IMR-90 (cell line): Measurements from ENCODE around the gene CDKN2C. TPM values are rescaled to one million over a fixed set of nuclear protein-coding genes. Genes with fewer than 3 reads are reported as not detected.
A peak's percentile ranks its signal among the peaks of the same experiment; 100 is the strongest.

Experiments used
- ATAC-seq: fragments of 200-7000 bp; cut with Tn5 transposase; 2 replicates; pipeline ENCODE4 v1.9.1; 2020; ENCODE audit warnings: low read depth, mild to moderate bottlenecking, moderate library complexity
- BruUV-seq: library from RNA; stranded (reverse); fragments of 400-500 nt; replicated peaks from 2 replicates; lab custom pipeline; 2021; lab: Mats Ljungman, UMichigan
- CTCF ChIA-PET: fragments of 300-600 bp; formaldehyde crosslinking; extraction: SDS; loops from one replicate; lab custom pipeline; 2021; ENCODE audit warnings: antibody characterized with exemption; lab: Yijun Ruan, JAX
- POLR2A ChIA-PET: fragments of 300-600 bp; sonication (Branson Sonifier 250); formaldehyde crosslinking; loops from one replicate; lab custom pipeline; 2022; ENCODE audit warnings: antibody characterized with exemption; ENCODE audit not compliant: unreplicated experiment; lab: Charles Lee
- DNase-seq: peaks from one replicate; pipeline ENCODE4 v3.0.0; 2013
- H2AFZ ChIP-seq: replicated peaks from 2 replicates; pipeline ENCODE3; 2013; ENCODE audit warnings: low read length, mild to moderate bottlenecking; ENCODE audit not compliant: poor library complexity
- H2AK5ac ChIP-seq: 2 replicates; pipeline ENCODE4 v1.6.1; 2013; ENCODE audit warnings: low read depth, low read length, inconsistent platforms
- H2AK9ac ChIP-seq: replicated peaks from 2 replicates; pipeline ENCODE3; 2013; ENCODE audit warnings: mild to moderate bottlenecking, low read depth, low read length, moderate library complexity; ENCODE audit not compliant: poor library complexity
- H2BK120ac ChIP-seq: 2 replicates; pipeline ENCODE4 v1.6.1; 2013; ENCODE audit warnings: low read depth, low read length, inconsistent platforms
- H2BK15ac ChIP-seq: 3 replicates; pipeline ENCODE4 v1.6.1; 2013; ENCODE audit warnings: low read depth, low read length, inconsistent platforms
- H2BK20ac ChIP-seq: 2 replicates; pipeline ENCODE4 v1.6.1; 2013; ENCODE audit warnings: low read depth, mild to moderate bottlenecking, inconsistent platforms, low read length, moderate library complexity
- H2BK5ac ChIP-seq: 2 replicates; pipeline ENCODE4 v1.6.1; 2013; ENCODE audit warnings: mild to moderate bottlenecking, low read depth, low read length, inconsistent platforms; ENCODE audit not compliant: poor library complexity, severe bottlenecking
- H3K14ac ChIP-seq: replicated peaks from 2 replicates; pipeline ENCODE4 v1.6.1; 2013; ENCODE audit warnings: low read depth, low read length, inconsistent platforms
- H3K18ac ChIP-seq: 2 replicates; pipeline ENCODE4 v1.6.1; 2013; ENCODE audit warnings: low read depth, low read length, control low read depth
- H3K23ac ChIP-seq: 2 replicates; pipeline ENCODE4 v1.6.1; 2013; ENCODE audit warnings: low read depth, low read length, inconsistent platforms
- H3K27ac ChIP-seq: 2 replicates; pipeline ENCODE4 v1.5.1; 2013; ENCODE audit warnings: mild to moderate bottlenecking, control low read depth, low read length; ENCODE audit not compliant: insufficient read depth
- H3K27me3 ChIP-seq: 2 replicates; pipeline ENCODE4 v1.6.1; 2013; ENCODE audit warnings: low read length; ENCODE audit not compliant: control insufficient read depth, insufficient read depth
- H3K36me3 ChIP-seq: 2 replicates; pipeline ENCODE4 v1.6.1; 2013; ENCODE audit warnings: low read length, mixed read lengths; ENCODE audit not compliant: control insufficient read depth, insufficient read depth
- H3K4ac ChIP-seq: 2 replicates; pipeline ENCODE4 v1.6.1; 2013; ENCODE audit warnings: low read depth, low read length, inconsistent platforms
- H3K4me1 ChIP-seq: 2 replicates; pipeline ENCODE4 v1.6.1; 2013; ENCODE audit warnings: low read length, mixed read lengths; ENCODE audit not compliant: control insufficient read depth, insufficient read depth
- H3K4me2 ChIP-seq: 2 replicates; pipeline ENCODE4 v1.6.1; 2013; ENCODE audit warnings: low read depth, mild to moderate bottlenecking, control low read depth, low read length, moderate library complexity
- H3K4me3 ChIP-seq: 2 replicates; pipeline ENCODE4 v1.5.1; 2013; ENCODE audit warnings: low read depth, mild to moderate bottlenecking, control low read depth, low read length, moderate library complexity; ENCODE audit not compliant: insufficient read depth
- H3K56ac ChIP-seq: 2 replicates; pipeline ENCODE4 v1.6.1; 2013; ENCODE audit warnings: low read length, inconsistent platforms; ENCODE audit not compliant: insufficient read depth; ENCODE audit errors: extremely low read depth
- H3K79me1 ChIP-seq, 2 experiments: 2 replicates each; pipeline ENCODE4 v1.6.1; 2013; ENCODE audit warnings: low read length in 2 of 2, inconsistent platforms in 1 of 2, low read depth in 1 of 2
- H3K9ac ChIP-seq: 2 replicates; pipeline ENCODE4 v1.6.1; 2013; ENCODE audit warnings: low read depth, low read length, control low read depth
- H3K9me1 ChIP-seq: 2 replicates; pipeline ENCODE4 v1.6.1; 2013; ENCODE audit warnings: low read length, inconsistent platforms; ENCODE audit not compliant: insufficient read depth
- H3K9me3 ChIP-seq: 2 replicates; pipeline ENCODE4 v1.6.1; 2013; ENCODE audit warnings: low read length; ENCODE audit not compliant: control insufficient read depth, insufficient read depth
- H4K20me1 ChIP-seq: 2 replicates; pipeline ENCODE4 v1.6.1; 2013; ENCODE audit warnings: low read length, inconsistent platforms; ENCODE audit not compliant: insufficient read depth
- H4K5ac ChIP-seq: 2 replicates; pipeline ENCODE4 v1.6.1; 2013; ENCODE audit warnings: mild to moderate bottlenecking, low read depth, low read length, control low read depth
- H4K8ac ChIP-seq, 2 experiments: 2 replicates each; pipeline ENCODE4 v1.6.1; 2013; ENCODE audit warnings: low read depth in 2 of 2, low read length in 2 of 2, control low read depth in 1 of 2, inconsistent platforms in 1 of 2
- H4K91ac ChIP-seq: 2 replicates; pipeline ENCODE4 v1.6.1; 2013; ENCODE audit warnings: low read depth, low read length, inconsistent platforms; ENCODE audit not compliant: insufficient read depth
- CTCF ChIP-seq: conservative IDR thresholded peaks from 2 replicates; pipeline ENCODE4 v1.5.1; 2012; ENCODE audit warnings: mild to moderate bottlenecking, low read depth, low read length, improper control_type of control experiment
- MAFK ChIP-seq: IDR thresholded peaks from 2 replicates; pipeline ENCODE4 v1.6.1; 2012; ENCODE audit warnings: low read depth, low read length, improper control_type of control experiment
- RAD21 ChIP-seq: IDR thresholded peaks from 2 replicates; pipeline ENCODE4 v1.6.1; 2012; ENCODE audit warnings: low read length, improper control_type of control experiment
- WGBS, 2 experiments: methylation state at CpG; one replicate each; pipeline versions ENCODE4 v1.1.5 to v1.1.7; 2013; ENCODE audit warnings: missing lambda C conversion rate in 2 of 2; ENCODE audit not compliant: insufficient read length in 1 of 2; ENCODE audit errors: extremely low coverage in 2 of 2; 5-methylcytosine and 5-hydroxymethylcytosine counted together
- dilution Hi-C: fragments of 300-500 bp; cut with HindIII; formaldehyde crosslinking; loops from one replicate; pipeline ENCODE4 v1.14.3; 2018; ENCODE audit warnings: low sequenced_read_pairs; ENCODE audit not compliant: unreplicated experiment
- in situ Hi-C: fragments of 300-500 bp; cut with MboI; formaldehyde crosslinking; loops from 3 replicates; pipeline ENCODE4 v1.14.3; 2019; ENCODE audit warnings: low sequenced_read_pairs, inconsistent platforms, mixed read lengths
- intact Hi-C: fragments of 100-400 bp; cut with micrococcal nuclease; formaldehyde crosslinking; loops from 2 replicates; pipeline ENCODE4 v1.10.0; 2022
- polyA plus RNA-seq, 3 experiments: library from polyadenylated mRNA; depleted of rRNA; stranded (reverse); fragments of >200 nt; gene quantifications; 2 replicates each; pipeline ENCODE4 v1.2.3, GENCODE V29; 2012; ENCODE audit warnings: low replicate concordance in 1 of 3
- total RNA-seq: library from RNA; depleted of rRNA; stranded (reverse); fragments of >200 nt; gene quantifications from 2 replicates; pipeline ENCODE4 v1.2.3, GENCODE V29; 2012

Gene CDKN2C
- total and polyA plus RNA-seq, 2 of the 4 experiments (the other 2 are of a cell fraction): 14.3 to 15.5 TPM

- Histone ChIP-seq H3K79me1 (peaks cover 5 to 24% of the 10 kb centered on the region in 2 experiments; a peak in 3 of 4 replicates), H2AK9ac (no peak overlapping the region), H3K4ac (no peak overlapping the region), H2BK15ac (no peak overlapping the region), H3K18ac (no peak overlapping the region), H3K23ac (no peak overlapping the region), H3K4me3 (no peak overlapping the region), H3K4me1 (peaks cover 4% of the 10 kb centered on the region; the same call in 1 of the 2 replicates), H3K9me1 (peaks cover 2% of the 10 kb centered on the region; the same call in 1 of the 2 replicates), H3K27ac (no peak overlapping the region), H4K91ac (no peak overlapping the region), H2AFZ (no peak overlapping the region), H3K56ac (no peak overlapping the region), H4K8ac (no peak overlapping the region), H3K36me3 (no peaks in the 10 kb centered on the region), H3K27me3 (no peaks in the 10 kb centered on the region), H2BK5ac (no peak overlapping the region), H4K5ac (no peak overlapping the region), H3K9ac (no peak overlapping the region), H3K14ac (no peak overlapping the region), H4K20me1 (no peaks in the 10 kb centered on the region), H2AK5ac (no peak overlapping the region), H2BK120ac (no peak overlapping the region), H3K4me2 (no peak overlapping the region), H3K9me3 (no peaks in the 10 kb centered on the region), H2BK20ac (no peak overlapping the region)
- dilution Hi-C loops: no loop called here
- intact Hi-C loops: loop anchor here (10.0 kb wide), 1 partner anchor 315 kb away; no protein-coding TSS in a partner anchor
- no CpG with 5 or more reads among the region's 1 CpG for WGBS, 2 experiments
- DNase-seq: no peak
- no peak for ATAC-seq
- BruUV-seq: no TSS peak
- ChIA-PET POLR2A (no interaction called here), CTCF (interaction anchor here (1.3 kb wide), 1 partner anchor 212 kb away, joined by 3 read pairs; no protein-coding TSS in a partner anchor)
- in situ Hi-C loops: no loop called here
- TF ChIP-seq MAFK (peak; percentile 8; the same call in 1 of the 2 replicates), CTCF (no peak), RAD21 (no peak)
Measured at GRCh38 chr1:50979937-50980336, 9.9 kb downstream of the CDKN2C start.
